Stomach (tissue), 4 donors: ENCODE data around the gene INA.

ENCODE experiments used
- POLR2AphosphoS5 ChIP-seq, 3 donors: sonication (generic); formaldehyde crosslinking; IDR thresholded peaks; one replicate each; pipeline ENCODE4 v1.6.1; 2016; ENCODE audit warnings: antibody characterized with exemption in 3 of 3
- TF ChIP-seq, protein P1 (sequence below), 7 experiments: fragments of 450-650 bp in 4 of 7; fragments of 200-600 bp in 3 of 7; sonication (generic) in 3 of 7; IDR thresholded peaks; one replicate each; pipeline ENCODE4 v1.5.1; 2016 to 2019; ENCODE audit warnings: antibody characterized with exemption in 7 of 7, control low read depth in 2 of 7, mild to moderate bottlenecking in 1 of 7

DNA sequence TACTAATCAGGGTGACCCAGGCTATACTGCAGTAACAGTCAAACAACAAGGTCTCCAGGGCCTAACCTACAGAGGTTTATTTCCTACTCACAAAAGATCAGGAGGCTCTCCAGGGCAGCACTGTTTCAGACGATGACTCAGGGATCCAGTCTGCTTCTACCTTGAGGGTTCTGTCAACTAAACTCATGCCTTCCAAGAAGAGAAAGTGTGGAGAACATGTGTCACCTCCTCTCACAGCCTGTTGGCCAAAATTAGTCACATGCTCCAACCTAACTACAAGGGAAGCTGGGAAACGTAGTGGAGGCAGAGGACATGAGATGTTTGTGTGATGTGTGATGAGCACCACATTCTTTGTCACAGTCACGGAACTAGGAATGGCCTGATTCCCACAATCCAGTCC is 14.7 kb upstream of the INA start:
- TF ChIP-seq, protein P1, sequence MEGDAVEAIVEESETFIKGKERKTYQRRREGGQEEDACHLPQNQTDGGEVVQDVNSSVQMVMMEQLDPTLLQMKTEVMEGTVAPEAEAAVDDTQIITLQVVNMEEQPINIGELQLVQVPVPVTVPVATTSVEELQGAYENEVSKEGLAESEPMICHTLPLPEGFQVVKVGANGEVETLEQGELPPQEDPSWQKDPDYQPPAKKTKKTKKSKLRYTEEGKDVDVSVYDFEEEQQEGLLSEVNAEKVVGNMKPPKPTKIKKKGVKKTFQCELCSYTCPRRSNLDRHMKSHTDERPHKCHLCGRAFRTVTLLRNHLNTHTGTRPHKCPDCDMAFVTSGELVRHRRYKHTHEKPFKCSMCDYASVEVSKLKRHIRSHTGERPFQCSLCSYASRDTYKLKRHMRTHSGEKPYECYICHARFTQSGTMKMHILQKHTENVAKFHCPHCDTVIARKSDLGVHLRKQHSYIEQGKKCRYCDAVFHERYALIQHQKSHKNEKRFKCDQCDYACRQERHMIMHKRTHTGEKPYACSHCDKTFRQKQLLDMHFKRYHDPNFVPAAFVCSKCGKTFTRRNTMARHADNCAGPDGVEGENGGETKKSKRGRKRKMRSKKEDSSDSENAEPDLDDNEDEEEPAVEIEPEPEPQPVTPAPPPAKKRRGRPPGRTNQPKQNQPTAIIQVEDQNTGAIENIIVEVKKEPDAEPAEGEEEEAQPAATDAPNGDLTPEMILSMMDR (IDR thresholded peaks at IDR 0.05) = no peak
- TF ChIP-seq POLR2AphosphoS5 (IDR thresholded peaks at IDR 0.05) = no peak
